Cerebellar cortex (tissue), 1 donor: ENCODE measurements around the gene SLAMF6.
A peak's percentile ranks its signal among the peaks of the same experiment; 100 is the strongest.
"Not testable (repeated sequence)": the region's sequence is repeated elsewhere in the genome, so short reads cannot be mapped to it uniquely, and the experiment has no call there.

Source experiments
- DNase-seq: peaks from one replicate; pipeline ENCODE4 v3.0.0-alpha.2; 2015; ENCODE audit warnings: low spot score

SLAMF6 gene

DNA sequence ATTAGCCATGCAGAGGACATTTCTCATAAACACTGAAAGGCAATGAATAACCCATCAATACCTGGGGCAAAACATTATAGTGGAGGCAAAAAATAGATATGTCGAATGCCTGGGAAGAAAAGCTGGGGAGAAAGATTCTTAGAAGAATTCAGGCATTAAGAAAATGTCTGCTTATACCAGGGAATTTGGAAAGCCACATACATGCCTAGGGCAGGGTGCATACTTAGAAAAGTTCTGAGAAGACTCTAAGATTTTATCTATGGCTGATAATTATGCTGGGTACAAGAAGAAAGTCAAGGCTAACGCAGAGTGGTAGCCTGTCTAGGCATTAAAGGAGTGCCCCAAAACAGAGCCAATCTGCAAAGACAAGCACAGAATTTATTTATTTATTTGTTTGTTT, 18.4 kb downstream of the SLAMF6 start:
- no peak for DNase-seq

DNA sequence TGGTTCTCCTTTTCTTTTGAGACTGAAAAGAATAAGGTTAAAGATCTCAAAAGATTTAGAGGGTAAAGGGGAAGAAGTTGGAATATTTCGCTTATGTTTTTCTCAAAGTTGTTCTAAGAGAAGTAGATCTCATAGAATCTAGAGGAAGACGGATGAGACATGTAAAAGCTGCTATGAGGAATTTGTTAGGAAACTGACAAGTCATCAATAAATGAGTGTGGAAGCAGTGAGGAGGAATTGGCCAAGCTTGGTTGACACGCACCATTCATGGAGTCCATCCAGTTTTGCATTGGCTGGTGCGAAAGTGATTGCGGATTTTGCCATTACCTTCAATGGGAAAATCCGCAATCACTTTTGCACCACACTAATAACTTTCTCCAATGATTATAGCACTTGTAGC, 20.0 kb downstream of the SLAMF6 start:
- no peak for DNase-seq

DNA sequence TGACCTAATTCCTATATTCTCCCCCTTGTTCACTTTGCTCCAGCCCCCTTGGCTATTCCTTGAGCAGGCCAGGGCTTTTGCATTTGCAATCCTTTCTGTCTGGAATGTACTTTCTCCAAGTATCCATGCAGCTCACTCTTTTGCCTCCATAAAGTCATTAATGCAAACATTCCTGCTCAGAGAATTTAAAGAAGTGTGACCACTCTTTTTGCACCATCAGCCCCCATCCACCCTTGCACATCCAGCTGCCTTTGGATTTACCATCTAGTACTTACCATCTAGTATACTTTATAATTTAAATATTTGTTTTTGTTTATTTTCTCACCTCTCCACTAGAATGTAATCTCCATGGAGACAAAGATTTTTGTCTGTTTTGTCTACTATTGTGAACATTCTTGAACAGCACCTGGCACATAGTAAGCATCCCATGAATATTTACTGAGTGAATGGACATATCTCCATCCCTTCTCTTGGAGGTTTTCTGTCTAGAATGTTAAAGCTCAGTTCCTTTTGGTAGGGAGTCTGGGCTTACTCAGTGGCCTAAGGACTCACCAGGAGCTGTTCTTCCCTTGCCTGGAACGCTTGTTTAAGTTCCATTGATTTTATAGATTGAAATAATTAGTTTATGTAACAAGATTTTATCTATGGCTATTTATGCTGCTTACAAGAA, 22.6 kb downstream of the SLAMF6 start:
- no peak for DNase-seq

DNA sequence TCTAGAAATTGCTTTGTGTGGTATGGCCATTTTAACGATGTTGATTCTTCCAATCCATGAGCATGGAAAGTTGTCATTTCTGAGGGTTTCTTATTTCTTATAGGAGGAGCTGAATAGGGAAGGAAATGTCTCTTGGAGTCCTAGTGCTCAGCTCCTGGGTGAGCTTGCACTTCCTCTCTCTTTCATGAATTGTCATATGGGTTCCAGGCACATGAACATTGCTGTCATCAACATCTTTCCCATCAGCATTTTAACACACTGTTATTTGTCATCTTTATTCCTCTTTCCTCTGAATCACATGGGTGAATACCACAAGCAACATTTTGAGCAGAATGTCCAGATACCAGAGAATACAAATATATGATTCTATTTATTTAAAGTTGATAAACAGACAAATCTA, 23.4 kb downstream of the SLAMF6 start:
- DNase-seq = no peak

DNA sequence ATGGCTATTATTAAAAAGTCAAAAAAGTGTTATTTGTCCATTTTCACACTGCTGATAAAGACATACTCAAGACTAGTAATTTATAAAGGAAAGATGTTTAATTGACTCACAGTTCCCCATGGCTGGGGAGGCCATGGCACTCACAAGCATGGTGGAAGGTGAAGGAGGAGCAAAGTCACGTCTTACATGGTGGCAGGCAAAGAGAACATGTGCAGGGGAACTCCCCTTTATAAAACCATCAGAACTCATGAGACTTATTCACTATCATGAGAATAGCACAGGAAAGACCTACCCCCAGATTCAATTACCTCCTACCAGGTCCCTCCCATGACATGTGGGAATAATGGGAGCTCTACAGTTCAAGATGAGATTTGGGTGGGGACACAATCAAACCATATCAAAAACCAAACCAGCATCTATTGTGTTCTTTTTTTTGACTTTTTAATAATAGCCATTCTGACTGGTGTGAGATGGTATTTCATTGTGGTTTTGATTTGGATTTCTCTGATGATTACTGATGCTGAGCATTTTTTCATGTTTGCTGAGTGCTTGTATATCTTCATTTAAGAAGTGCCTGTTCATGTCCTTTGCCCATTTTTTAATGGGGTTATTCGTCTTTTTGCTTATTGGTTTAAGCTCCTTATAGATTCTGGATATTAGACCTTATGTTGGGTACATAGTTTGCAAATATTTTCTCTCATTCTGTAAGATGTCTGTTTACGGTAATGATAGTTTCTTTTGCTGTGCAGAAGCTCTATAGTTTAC, 24.6 kb downstream of the SLAMF6 start:
- not testable (repeated sequence) for DNase-seq

DNA sequence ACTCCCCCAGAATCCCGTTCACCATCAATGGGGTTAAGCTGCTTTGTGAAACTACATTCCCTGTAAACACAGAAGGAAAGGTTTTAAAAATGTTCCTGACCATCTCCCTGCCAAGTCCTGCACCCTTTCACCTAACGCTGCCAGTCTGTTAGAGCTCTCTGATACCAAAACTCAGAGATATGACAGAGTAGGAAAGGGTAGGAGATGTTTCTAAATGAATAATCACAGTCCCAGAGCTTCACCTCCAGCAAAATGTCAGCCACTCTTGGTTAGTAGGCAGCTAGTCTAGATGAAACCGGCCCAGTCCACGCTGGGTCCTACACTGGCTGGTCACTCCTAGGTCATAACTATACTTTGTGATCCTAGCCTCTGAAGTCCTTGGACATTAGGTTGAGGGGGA, 26.7 kb downstream of the SLAMF6 start:
- DNase-seq = no peak

DNA sequence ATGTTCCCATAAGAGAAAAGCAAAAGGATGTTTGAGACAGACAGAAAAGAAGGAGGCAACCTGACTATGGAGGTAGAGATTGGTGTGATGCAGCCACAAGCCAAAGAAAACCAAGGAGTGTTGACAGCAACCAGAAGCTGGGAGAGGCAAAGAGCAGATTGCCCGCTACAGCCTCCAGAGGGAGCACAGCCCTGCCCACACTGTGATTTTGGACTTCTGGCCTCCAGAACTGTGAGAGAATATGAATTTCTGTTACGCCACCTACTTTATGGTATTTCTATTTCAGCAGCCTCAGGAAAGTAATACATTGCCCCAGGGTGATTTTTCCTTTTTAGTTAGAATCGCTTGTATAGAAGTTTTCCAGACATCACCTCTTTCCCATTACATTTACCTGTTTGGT, 28.4 kb downstream of the SLAMF6 start:
- peak; percentile 2 for DNase-seq

DNA sequence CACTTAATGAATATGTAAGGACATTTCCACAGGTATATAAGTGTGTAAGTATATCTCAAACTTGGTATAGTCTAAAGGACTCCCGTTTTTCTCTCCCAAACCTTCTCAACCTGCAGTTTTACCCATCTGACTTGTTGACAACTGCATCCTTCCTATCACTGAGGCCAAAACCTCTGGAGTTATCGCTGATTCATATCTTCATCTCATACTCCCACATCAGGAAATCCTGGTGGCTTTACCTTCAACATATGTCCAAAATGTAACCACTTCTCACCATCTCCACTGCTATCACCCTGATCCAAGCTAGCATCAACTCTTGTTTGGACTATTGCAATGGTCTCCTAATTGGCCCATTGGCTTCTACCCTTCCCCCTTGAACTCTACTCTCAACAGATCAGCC, 30.4 kb downstream of the SLAMF6 start:
- DNase-seq = no peak

DNA sequence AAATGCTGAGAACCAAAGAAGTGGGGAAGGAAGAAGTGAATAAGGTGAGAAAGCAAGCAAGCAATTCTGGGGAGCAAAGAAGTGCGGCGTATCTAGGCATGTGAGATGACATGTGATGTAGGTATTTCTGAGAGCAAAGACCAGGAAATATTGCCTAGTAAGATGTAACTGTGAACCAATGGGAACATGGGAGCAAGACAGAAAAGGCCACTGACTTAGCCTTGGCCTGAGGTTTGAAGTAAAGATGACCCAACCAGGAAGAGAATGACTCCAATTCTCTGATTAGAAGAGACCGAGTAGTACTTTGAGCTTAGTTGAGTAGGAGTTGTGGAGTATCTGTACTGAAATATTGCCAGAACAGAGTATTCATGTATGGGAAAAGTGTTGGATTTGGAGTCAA, 31.1 kb downstream of the SLAMF6 start:
- no peak for DNase-seq

DNA sequence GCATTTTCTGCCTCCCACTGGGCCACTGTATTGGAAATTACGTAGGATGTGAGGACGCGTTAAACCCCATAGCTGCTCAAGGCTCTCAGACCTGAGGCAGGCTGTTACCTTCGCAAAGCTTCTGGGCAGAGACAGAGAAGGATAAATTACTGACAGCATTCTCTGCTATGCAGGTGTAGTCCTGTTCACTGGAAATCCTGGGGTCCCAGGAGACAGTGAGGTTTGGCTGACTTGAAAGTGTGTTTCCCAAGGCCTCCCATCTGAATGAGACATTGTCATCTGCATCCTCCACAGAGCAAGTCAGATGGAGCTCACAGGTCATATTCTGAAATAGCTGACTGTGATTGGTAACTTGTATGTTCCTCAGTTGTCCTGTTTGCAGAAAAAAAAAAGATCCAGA, 32.0 kb downstream of the SLAMF6 start:
- DNase-seq = no peak

DNA sequence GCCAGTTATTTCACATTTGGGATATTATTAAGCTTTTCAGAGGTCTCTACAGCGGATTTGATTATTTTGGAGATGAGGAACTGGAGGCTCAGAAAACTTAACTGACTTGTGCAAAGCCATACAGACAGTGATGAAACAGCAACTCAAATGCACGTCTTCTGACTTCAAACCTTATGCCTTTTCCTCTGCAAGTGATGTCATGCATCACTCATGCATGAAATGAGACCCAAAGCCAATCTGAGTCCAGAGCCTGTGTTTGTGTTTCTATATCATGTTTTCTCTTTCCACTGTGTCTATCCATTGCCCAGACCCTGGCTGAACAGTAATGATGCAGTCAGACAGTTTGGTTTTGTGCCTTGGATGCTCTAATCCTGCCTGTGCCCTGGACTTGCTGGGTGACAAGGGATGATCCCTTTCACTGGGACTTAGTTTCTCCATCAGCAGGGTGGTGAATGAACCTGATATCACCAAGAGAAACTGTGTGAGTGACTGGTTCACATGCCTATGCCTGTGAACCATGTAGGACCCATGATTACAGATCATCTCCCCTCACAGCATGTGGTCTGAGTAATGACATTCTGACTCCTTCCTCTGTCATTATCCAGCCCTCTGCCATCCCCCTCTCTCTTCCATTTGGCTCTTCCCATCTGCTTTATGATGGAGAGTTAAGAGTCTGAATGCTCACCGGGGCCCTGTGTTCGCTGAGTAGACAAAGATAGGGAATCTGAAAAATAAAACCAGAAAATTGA, 33.4 kb downstream of the SLAMF6 start:
- DNase-seq = no peak

DNA sequence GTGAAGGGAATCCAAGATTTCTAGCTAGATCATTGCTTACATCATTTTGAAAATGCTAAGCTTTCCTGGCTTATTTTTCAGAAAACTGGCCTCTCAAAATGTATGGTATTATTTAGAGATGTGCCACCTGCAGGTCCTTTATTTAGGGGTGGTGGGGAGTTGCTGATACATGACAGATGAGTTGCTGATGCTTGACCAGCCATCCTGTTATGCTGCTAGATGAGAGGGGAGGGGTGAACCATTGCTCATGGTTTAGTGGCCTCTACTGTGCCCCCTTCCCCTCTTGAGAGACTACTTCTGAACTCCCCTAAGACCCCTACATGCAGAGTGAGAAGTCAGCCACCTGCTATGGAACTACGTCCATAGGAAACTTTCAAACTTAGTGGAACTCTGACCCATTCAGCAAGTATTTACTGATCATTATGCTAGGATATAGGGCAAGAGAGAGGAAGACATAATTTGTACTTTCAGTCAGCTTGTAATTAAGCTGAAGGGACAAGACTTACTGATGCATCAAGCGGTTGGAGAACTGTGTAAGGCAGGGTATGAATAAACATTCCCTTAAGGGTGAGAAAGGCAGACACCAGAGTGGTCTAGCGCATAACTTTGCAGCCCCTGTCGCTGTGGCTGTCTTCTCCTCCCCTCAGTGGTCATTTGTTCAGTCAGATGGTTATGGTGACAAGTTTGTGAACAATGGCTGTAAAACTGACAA, 34.6 kb downstream of the SLAMF6 start:
- no peak for DNase-seq

DNA sequence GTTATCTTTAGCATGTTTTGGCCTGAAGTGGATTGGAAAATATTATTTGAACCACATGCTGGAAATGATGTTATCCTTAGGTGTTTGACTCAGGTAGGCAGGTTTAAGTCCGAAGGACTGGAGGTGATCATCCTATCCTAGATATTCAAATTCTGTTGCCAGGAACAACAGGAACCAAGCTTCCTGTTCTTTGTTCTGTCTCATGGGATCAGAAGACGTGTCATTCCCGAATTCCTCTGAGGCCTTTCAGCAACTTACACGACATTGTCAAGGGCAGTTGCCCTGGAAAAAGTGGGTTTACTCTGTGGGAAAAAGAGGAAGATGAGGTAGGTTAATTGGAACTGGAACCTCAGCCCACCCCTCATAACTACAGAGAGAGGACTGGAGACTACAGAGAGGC, 36.6 kb downstream of the SLAMF6 start:
- no peak for DNase-seq

DNA sequence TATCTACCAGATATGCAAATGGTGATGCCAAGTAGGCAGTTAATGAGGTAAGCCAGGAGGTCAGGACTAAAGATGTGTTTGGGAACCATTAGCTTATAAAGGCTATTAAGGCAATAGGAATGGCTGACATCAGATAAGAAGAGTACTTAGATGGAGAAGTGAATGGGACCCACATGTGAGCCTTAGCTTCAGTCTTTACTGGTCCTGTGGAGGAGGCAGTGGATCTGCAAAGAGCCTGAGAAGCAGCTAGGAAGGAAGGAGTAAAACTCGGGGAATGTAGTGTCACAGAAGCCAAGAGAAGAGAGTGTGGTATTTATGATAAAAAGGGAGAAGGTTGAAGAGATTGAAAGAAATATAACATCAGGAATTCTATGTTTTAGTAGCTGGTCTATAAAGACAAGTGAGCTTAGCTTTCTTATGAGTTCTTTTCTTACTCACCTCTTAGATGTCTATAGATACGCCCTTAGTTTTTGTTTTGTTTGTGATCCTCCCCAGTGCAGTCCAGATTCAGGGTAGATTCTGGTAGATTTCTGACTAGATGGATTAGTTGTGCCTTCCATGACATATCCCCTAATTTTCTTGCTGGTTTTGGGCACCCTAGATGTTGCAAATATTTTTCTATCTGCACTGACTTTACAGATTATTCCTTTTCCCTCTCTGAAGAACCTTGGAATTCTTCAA, 39.4 kb downstream of the SLAMF6 start:
- no peak for DNase-seq

DNA sequence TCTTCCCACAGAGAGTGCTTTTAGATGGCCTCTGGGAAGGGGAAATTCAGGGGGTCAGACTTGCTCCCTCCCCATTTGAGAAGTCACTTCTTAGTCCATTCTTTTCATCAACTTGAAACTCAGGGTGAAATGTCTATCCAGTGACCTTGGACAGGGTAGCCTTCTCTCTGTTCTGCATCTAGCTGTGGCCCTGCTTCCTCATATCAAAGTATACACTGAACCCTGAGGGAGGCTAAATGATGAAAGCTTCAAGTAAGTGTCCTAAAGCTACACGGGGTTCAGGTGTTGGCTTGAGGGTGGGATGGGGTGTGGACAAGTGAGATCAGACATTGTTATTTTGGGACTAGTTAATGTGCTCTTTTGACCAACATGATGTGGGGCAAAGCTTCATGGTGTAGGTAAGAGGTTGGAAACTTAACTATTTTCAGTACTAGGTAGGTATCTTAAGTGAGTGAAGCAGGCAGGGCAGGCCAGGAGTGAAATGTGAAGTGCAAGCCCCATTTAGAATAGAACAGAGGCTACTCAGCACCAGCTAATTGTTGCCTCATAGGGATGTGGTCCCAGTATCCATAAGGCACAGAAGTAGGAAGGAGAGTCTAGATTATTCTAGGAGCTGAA, 41.0 kb downstream of the SLAMF6 start:
- DNase-seq = no peak

DNA sequence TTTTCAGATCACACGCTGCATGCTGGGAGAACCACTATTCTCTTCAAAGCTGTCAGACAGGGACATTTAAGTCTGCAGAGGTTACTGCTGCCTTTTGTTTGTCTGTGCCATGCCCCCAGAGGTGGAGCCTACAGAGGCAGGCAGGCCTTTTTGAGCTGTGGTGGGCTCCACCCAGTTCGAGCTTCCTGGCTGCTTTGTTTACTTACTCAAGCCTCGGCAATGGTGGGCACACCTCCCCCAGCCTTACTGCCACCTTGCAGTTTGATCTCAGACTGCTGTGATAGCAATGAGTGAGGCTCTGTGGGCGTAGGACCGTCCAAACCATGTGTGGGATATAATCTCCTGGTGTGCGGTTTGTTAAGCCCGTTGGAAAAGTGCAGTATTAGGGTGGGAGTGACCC, 42.3 kb downstream of the SLAMF6 start:
- not testable (repeated sequence) for DNase-seq

DNA sequence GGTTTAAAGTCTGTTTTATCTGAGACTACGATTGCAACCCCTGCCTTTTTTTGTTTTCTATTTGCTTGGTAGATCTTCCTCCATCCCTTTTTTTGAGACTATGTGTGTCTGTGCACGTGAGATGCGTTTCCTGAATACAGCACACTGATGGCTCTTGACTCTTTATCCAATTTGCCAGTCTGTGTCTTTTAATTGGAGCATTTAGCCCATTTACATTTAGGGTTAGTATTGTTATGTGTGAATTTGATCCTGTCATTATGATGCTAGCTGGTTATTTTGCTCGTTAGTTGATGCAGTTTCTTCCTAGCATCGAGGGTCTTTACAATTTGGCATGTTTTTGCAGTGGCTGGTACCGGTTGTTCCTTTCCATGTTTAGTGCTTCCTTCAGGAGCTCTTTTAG, 44.0 kb downstream of the SLAMF6 start:
- not testable (repeated sequence) for DNase-seq

DNA sequence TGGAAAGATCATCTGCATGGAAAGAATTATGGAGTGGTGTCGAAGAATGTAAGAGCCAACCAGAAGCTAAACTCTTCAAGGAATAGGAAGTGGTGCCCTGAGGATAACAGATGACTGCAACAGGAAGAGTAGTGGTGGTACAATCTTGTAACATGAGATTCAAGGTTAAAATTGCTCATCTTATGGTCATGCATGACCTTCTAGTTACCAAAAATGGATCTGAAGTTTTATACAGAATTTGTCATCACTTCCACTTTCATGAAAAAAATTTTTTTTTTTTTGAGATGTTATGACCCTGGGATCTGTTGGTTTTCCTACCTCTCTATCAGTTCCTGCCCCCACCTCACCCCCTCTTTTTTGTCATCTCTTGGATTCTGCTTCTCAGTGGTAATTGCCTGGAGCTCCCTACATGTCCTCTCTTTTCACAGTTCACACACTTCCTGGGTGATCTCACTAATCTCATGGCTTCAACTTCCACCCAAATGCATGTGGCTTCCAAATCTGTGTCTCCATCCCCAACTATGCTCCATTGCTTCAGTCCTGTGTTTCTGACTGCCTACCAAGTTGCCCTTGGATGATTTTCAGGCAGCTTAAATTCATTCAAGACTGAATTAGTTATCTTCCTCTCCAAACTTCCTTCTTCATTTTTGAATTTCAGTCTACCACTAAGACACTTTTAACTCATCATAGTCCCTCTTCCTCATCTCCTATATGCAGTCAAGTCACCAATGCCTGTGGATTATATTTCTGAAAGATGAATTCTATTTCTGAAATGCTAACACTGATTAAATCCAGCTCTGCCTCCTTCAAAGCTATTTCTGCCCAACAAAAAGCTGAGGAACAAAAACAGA, 48.4 kb downstream of the SLAMF6 start:
- no peak for DNase-seq

DNA sequence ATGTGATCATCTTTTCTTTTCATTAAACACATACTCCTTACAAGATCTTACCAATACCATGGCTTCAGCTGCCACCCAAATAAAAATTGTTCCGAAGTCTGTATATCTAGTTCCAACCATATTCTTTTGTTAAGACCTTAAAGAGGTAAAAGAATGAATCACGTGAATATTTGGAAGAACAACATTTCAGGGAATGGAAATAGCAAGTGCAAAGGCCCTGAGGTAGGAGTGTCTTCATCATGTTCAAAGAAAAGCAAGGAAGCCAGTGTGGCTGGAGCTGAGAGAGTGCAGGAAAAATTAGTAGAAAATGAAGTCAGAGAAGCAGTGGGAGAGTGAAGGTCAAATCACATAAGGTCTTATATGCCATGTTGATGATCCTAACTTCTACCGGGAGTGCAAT, 50.9 kb downstream of the SLAMF6 start:
- no peak for DNase-seq

DNA sequence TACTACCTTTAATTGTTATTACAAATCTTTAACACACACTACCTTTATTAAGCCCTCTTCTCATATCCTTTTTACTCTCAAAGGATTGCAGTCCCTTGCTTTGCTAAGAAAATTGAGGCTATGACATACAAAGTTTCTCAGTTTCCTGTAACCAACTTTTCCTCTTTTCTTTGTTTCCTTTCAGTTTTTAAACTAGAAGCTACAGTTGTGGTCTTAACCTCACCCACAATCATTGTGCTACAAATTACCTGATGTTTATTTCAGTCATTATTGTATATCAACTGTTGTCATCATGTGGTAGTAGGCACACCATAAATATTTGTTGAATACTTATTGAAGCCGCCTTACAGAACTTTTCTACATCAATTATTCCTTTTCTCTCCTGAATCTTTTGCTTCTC, 51.8 kb downstream of the SLAMF6 start:
- DNase-seq = no peak

DNA sequence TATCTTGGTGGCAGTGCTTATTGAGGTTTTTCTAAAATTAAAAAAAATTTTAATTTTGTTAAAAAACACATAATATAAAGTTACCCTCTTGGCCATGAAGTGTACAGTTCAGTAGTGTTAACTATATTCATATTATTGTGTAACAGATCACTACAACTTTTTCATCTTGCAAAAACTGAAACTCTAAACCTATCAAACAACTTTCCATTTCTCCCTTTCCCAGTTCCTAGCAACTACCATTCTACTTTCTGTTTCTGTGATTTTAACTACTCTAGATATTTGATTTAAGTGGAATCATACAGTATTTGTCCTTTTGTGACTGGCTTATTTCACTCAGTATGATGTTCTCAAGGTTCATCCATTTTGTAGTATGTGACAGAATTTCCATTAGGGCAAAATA, 55.5 kb downstream of the SLAMF6 start:
- DNase-seq = no peak
